GM23338 (cell line): ENCODE results near the gene FAM168A. TPM values are rescaled to one million over a fixed set of nuclear protein-coding genes. Genes with fewer than 3 reads are reported as not detected.

Experiments used
- ATAC-seq: fragments of 200-7000 bp; cut with Tn5 transposase; 3 replicates; pipeline ENCODE4 v1.9.1; 2020
- DNase-seq: peaks from one replicate; pipeline ENCODE4 v3.0.0-alpha.2; 2015; ENCODE audit warnings: low spot score
- H2AFZ ChIP-seq: fragments of 200-600 bp; sonication (generic); 2 replicates; pipeline ENCODE4 v1.8.0; 2016; ENCODE audit warnings: antibody characterized with exemption, mild to moderate bottlenecking, moderate library complexity
- H3F3A ChIP-seq: fragments of 200-600 bp; sonication (generic); replicated peaks from 2 replicates; pipeline ENCODE4 v1.8.0; 2017; ENCODE audit warnings: antibody characterized with exemption, mixed run types, low read depth
- H3K27ac ChIP-seq: fragments of 200-600 bp; sonication (generic); 2 replicates; pipeline ENCODE4 v1.6.1; 2016; ENCODE audit warnings: low read depth
- H3K27me3 ChIP-seq: fragments of 200-600 bp; sonication (generic); 2 replicates; pipeline ENCODE4 v1.8.0; 2016; ENCODE audit warnings: mild to moderate bottlenecking, mixed run types, moderate library complexity; ENCODE audit not compliant: insufficient read depth
- H3K36me3 ChIP-seq: fragments of 200-600 bp; sonication (generic); 2 replicates; pipeline ENCODE4 v1.8.0; 2016; ENCODE audit warnings: mild to moderate bottlenecking; ENCODE audit not compliant: insufficient read depth
- H3K4me1 ChIP-seq: fragments of 200-600 bp; sonication (generic); 2 replicates; pipeline ENCODE4 v1.8.0; 2016; ENCODE audit warnings: mild to moderate bottlenecking, moderate library complexity; ENCODE audit not compliant: insufficient read depth
- H3K4me2 ChIP-seq: fragments of 200-600 bp; sonication (generic); 2 replicates; pipeline ENCODE4 v1.7.1; 2017; ENCODE audit warnings: mixed run types
- H3K4me3 ChIP-seq: fragments of 200-600 bp; sonication (generic); 2 replicates; pipeline ENCODE4 v1.6.1; 2016; ENCODE audit warnings: mixed run types
- H3K79me2 ChIP-seq: fragments of 200-600 bp; sonication (generic); replicated peaks from 2 replicates; pipeline ENCODE4 v1.8.0; 2017; ENCODE audit warnings: mild to moderate bottlenecking; ENCODE audit not compliant: insufficient read depth
- H3K9me2 ChIP-seq: fragments of 200-600 bp; sonication (generic); 2 replicates; pipeline ENCODE4 v1.8.0; 2017; ENCODE audit not compliant: insufficient read depth
- H4K20me1 ChIP-seq: fragments of 200-600 bp; sonication (generic); replicated peaks from 2 replicates; pipeline ENCODE4 v1.8.0; 2017; ENCODE audit warnings: mild to moderate bottlenecking; ENCODE audit not compliant: insufficient read depth
- H3K27ac Mint-ChIP-seq: 2 replicates; pipeline ENCODE4 v1.8.0; 2020; ENCODE audit warnings: inconsistent platforms, mild to moderate bottlenecking, moderate library complexity, mixed read lengths
- H3K27me3 Mint-ChIP-seq: 3 replicates; pipeline ENCODE4 v1.8.0; 2022; ENCODE audit warnings: low read depth, mild to moderate bottlenecking, moderate library complexity, mixed read lengths, inconsistent platforms; ENCODE audit not compliant: insufficient read depth, poor library complexity
- H3K36me3 Mint-ChIP-seq: 3 replicates; pipeline ENCODE4 v1.8.0; 2021; ENCODE audit warnings: low read depth, mild to moderate bottlenecking, inconsistent platforms, moderate library complexity, mixed read lengths
- H3K4me1 Mint-ChIP-seq: 3 replicates; pipeline ENCODE4 v1.8.0; 2020; ENCODE audit warnings: mild to moderate bottlenecking, inconsistent platforms, mixed read lengths
- H3K4me3 Mint-ChIP-seq: 3 replicates; pipeline ENCODE4 v1.8.0; 2021; ENCODE audit warnings: moderate library complexity, mild to moderate bottlenecking, inconsistent platforms, mixed read lengths
- H3K9me3 Mint-ChIP-seq: 3 replicates; pipeline ENCODE4 v1.8.0; 2020; ENCODE audit warnings: moderate library complexity, mild to moderate bottlenecking, inconsistent platforms, mixed read lengths
- CREB1 ChIP-seq: fragments of 250-450 bp; sonication (Bioruptor Pico); IDR thresholded peaks from 2 replicates; pipeline ENCODE4 v1.5.0; 2020; ENCODE audit warnings: low read depth, mild to moderate bottlenecking, moderate library complexity
- CTCF ChIP-seq, 2 experiments: fragments of 200-600 bp in 1 of 2; sonication (generic) in 1 of 2; conservative IDR thresholded peaks; 2 replicates each; pipeline versions ENCODE4 v1.5.1 to v1.6.1; 2016 to 2017; ENCODE audit warnings: antibody characterized with exemption in 2 of 2, low read depth in 2 of 2, mild to moderate bottlenecking in 2 of 2, moderate library complexity in 1 of 2
- ETS1 ChIP-seq: IDR thresholded peaks from 2 replicates; pipeline ENCODE4 v1.6.1; 2016; ENCODE audit warnings: antibody characterized with exemption
- EZH2 ChIP-seq: fragments of 200-600 bp; sonication (generic); IDR thresholded peaks from one replicate; pipeline ENCODE4 v1.8.0; 2017; ENCODE audit warnings: antibody characterized with exemption, mild to moderate bottlenecking, low read depth; ENCODE audit not compliant: unreplicated experiment
- EZH2phosphoT487 ChIP-seq: fragments of 200-600 bp; sonication (generic); IDR thresholded peaks from one replicate; pipeline ENCODE4 v1.8.1; 2018; ENCODE audit warnings: antibody characterized with exemption; ENCODE audit not compliant: unreplicated experiment
- JUNB ChIP-seq: IDR thresholded peaks from one replicate; pipeline ENCODE4 v1.6.1; 2016; ENCODE audit warnings: antibody characterized with exemption; ENCODE audit not compliant: unreplicated experiment
- NANOG ChIP-seq: IDR thresholded peaks from 2 replicates; pipeline ENCODE4 v1.6.1; 2016; ENCODE audit warnings: antibody characterized with exemption, borderline replicate concordance
- POLR2AphosphoS5 ChIP-seq: IDR thresholded peaks from 2 replicates; pipeline ENCODE4 v1.6.1; 2016; ENCODE audit warnings: antibody characterized with exemption, low read depth
- REST ChIP-seq: IDR thresholded peaks from one replicate; pipeline ENCODE4 v1.6.1; 2018; ENCODE audit warnings: antibody characterized with exemption; ENCODE audit not compliant: unreplicated experiment
- STAT1 ChIP-seq: IDR thresholded peaks from one replicate; pipeline ENCODE4 v1.6.1; 2016; ENCODE audit warnings: antibody characterized with exemption; ENCODE audit not compliant: unreplicated experiment
- ZNF114 ChIP-seq: fragments of 250-450 bp; sonication (Bioruptor Pico); IDR thresholded peaks from 2 replicates; pipeline ENCODE4 v1.5.0; 2020; ENCODE audit warnings: mild to moderate bottlenecking, moderate library complexity
- ZNF331 ChIP-seq: fragments of 250-450 bp; sonication (Bioruptor Pico); IDR thresholded peaks from 2 replicates; pipeline ENCODE4 v1.5.0; 2020; ENCODE audit warnings: low read depth, mild to moderate bottlenecking, moderate library complexity
- ZNF462 ChIP-seq: fragments of 250-450 bp; sonication (Bioruptor Pico); IDR thresholded peaks from 2 replicates; pipeline ENCODE4 v1.5.0; 2020; ENCODE audit warnings: mild to moderate bottlenecking, moderate library complexity
- polyA plus RNA-seq: library from polyadenylated mRNA; unstranded; fragments of >200 nt; fragmentation: Nextera tagmentation; extraction: Ambion mirVana; gene quantifications from 2 replicates; pipeline ENCODE4 v1.2.1, GENCODE V29; 2016
- total RNA-seq: library from RNA; depleted of rRNA; stranded (reverse); fragments of >200 nt; shearing (Covaris generic); gene quantifications from 2 replicates; pipeline ENCODE4 v1.2.3, GENCODE V29; 2014

FAM168A gene
- total and polyA plus RNA-seq, 2 experiments from 2014 or later, result 8.0 to 20.3 TPM

- Histone ChIP-seq H3K4me3 (no peak overlapping the region), H3K4me1 (peaks cover 20% of the 10 kb centered on the region), H3K36me3 (no peaks in the 10 kb centered on the region), H3K4me2 (no peak overlapping the region), H3K9me2 (no peaks in the 10 kb centered on the region), H2AFZ (no peak overlapping the region), H3K27me3 (no peaks in the 10 kb centered on the region), H4K20me1 (no peaks in the 10 kb centered on the region), H3F3A (no peaks in the 10 kb centered on the region), H3K27ac (no peak overlapping the region), H3K79me2 (peaks cover 24% of the 10 kb centered on the region)
- TF ChIP-seq CTCF (conservative IDR thresholded peaks at IDR 0.05; ENCODE audit: low read depth in 2 of 2) (no peak), CREB1 (CRISPR knock-in tag) (no peak), JUNB (no peak), STAT1 (no peak), ZNF114 (CRISPR knock-in tag) (no peak), EZH2phosphoT487 (no peak), POLR2AphosphoS5 (no peak), REST (no peak), ZNF331 (no peak), ETS1 (no peak), EZH2 (no peak), ZNF462 (CRISPR knock-in tag) (no peak), NANOG (no peak)
- DNase-seq (no peak), ATAC-seq (no peak)
- Mint-ChIP-seq H3K27me3 (no peaks in the 10 kb centered on the region), H3K36me3 (no peaks in the 10 kb centered on the region), H3K4me3 (no peak overlapping the region), H3K27ac (no peak overlapping the region), H3K9me3 (no peaks in the 10 kb centered on the region), H3K4me1 (peaks cover 21% of the 10 kb centered on the region)
Observed at GRCh38 chr11:73549376-73549775, 48.5 kb downstream of the FAM168A start.
